GM12875 (cell line): ENCODE measurements around the gene PARVB.

Source experiments
- H3K4me3 ChIP-seq: one replicate; pipeline ENCODE4 v1.5.1; 2011; ENCODE audit warnings: low read depth, low read length, control low read depth
- TF ChIP-seq, protein P1 (sequence below): IDR thresholded peaks from 2 replicates; pipeline ENCODE4 v1.5.1; 2011; ENCODE audit warnings: low read depth, mild to moderate bottlenecking, control low read depth, inconsistent platforms, low read length, moderate library complexity, borderline replicate concordance; ENCODE audit not compliant: insufficient read depth

Gene PARVB

GRCh38 chr22:44143105-44143474 is 119.0 kb downstream of the PARVB start:
- H3K4me3 ChIP-seq = no peak overlapping the region

GRCh38 chr22:44143579-44143978 is 119.5 kb downstream of the PARVB start:
- TF ChIP-seq, protein P1, sequence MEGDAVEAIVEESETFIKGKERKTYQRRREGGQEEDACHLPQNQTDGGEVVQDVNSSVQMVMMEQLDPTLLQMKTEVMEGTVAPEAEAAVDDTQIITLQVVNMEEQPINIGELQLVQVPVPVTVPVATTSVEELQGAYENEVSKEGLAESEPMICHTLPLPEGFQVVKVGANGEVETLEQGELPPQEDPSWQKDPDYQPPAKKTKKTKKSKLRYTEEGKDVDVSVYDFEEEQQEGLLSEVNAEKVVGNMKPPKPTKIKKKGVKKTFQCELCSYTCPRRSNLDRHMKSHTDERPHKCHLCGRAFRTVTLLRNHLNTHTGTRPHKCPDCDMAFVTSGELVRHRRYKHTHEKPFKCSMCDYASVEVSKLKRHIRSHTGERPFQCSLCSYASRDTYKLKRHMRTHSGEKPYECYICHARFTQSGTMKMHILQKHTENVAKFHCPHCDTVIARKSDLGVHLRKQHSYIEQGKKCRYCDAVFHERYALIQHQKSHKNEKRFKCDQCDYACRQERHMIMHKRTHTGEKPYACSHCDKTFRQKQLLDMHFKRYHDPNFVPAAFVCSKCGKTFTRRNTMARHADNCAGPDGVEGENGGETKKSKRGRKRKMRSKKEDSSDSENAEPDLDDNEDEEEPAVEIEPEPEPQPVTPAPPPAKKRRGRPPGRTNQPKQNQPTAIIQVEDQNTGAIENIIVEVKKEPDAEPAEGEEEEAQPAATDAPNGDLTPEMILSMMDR = no peak
- no peak overlapping the region for H3K4me3 ChIP-seq

More at GRCh38 chr22:44143105-44143474, 119.0 kb downstream of the PARVB start:
- TF ChIP-seq, protein P1 = no peak

DNA sequence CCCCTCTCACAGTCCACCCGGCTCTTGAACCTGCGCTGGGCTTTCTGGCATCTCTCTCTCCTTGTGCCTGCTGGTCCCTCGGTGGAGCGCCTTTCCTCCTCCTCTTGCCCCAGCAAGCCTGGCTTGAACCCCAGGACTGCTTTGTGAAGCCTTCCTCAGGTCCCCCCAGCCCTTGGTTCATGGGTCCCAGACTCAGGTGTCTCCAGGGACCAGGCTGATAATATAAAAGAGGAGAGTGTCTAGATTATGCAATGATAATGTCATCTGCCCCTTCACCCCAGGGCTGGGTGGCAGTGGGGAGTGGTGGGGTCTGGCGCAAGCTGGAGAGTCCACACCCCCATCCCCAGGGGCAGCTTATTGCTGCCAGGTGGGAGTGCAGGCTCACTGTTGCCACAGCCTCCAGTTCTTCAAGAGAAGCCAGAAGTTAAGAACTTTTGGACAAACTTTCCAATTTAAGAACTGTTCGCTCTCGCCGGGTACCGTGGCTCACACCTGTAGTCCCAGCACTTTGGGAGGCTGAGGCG is 120.0 kb downstream of the PARVB start:
- TF ChIP-seq, protein P1 = no peak
- no peak overlapping the region for H3K4me3 ChIP-seq

DNA sequence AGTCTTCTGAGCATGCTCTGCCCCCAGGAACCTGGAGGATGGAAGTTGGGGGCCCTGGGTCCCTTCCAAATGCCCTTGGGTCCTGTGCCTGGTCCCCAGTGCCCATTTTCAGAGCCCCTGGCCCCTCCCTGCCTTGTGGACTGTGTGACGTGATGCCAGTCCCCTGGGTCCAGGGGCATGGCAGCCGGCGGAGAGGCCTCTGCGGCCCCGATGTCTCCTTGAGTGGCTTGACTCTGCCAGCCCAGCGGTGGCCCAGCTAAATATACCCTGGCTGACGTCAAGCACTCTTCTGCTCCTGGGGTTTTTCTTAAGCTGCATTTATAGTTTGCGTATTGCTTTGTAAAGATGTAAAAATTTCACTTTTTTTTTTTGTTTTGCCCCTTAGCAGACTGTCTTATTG is 121.4 kb downstream of the PARVB start:
- TF ChIP-seq, protein P1 = no peak
- no peak overlapping the region for H3K4me3 ChIP-seq

DNA sequence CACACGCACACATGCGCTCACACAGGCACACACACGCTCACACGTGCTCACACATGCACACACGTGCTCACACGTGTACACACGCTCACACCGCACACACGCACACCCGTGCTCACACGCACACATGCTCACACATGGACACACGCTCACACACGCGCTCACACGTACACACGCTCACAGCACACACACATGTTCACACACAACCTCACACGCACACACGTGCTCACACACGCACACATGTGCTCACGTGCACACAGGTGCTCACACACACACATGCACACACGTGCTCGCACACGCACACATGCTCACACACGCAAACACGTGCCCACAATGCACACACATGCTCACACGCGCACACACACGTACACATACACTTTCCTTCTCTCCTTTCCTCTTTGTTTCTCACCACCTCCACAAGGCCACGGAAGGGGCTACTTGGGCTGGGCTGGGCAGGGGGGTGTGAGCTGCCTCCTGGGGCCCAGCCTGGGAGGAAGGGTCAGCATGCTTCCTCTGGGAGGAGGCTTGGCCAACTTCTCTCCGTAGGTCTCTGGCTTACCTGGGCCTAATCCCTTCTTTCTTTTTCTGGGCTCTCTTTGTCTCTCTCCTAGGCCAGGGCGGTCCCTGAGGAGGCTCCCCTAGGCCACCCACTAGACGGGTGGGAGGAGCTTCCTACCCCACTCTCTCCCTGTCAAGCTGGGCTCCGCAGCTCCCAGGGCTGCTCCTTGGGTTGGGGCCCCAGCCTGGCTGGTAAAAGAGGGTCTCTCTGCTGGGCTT is 122.2 kb downstream of the PARVB start:
- H3K4me3 ChIP-seq = no peak overlapping the region
- TF ChIP-seq, protein P1 = no peak

GRCh38 chr22:44147008-44147645 is 123.0 kb downstream of the PARVB start:
- TF ChIP-seq, protein P1 = no peak
- no peak overlapping the region for H3K4me3 ChIP-seq

DNA sequence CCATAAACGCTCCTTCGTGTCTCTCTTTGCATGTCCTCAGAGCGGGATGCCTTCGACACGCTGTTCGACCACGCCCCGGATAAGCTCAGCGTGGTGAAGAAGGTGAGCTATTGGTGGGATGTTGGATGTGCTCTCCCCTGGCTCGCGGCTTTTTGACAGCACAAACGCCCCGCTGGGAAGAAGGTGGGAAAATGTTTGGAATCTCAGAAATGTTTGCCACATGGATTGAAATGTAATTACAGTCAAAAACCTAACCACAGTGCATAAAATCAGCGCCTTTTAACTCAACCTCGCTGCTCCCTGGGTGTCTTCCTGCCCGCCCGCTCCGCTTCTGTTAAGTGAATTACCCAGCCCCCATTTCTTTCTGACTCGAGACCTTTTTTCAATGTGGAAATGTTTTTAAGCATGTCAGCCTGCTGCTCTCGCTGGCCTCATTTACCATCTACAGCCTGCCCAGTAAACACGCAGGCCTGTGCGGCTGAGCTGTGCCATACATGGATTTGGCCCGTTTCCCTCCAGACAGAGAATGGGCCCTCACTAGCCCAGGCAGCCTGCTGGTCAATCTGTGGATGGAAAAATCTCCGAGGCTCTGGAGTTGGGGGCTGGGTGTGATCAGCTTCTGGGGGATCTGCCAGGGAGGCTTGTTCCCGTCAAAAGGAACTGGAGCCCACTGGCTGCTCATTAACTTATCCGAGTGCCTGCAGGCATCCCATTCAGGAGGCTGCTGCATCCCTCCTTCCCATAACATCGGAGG is 123.9 kb downstream of the PARVB start:
- TF ChIP-seq, protein P1 = no peak
- no peak overlapping the region for H3K4me3 ChIP-seq
